Stimulated activated naive CD4-positive, alpha-beta T cell treated with Interleukin-2 at 50 U/mL for 16 hours (primary cell): Measurements from ENCODE around the gene F9.

Experiments used
- DNase-seq: peaks from one replicate; lab custom pipeline; 2025; lab: John Stamatoyannopoulos, UW

F9 gene

GRCh38 chrX:139600105-139600504 lies 69.6 kb downstream of the F9 start:
- DNase-seq = no peak
